ENCODE measurements around the gene ZNF518B. TPM values are rescaled to one million over a fixed set of nuclear protein-coding genes. Genes with fewer than 3 reads are reported as not detected.

ZNF518B gene
- total RNA-seq, 1 experiment from 2014 or later = 18.4 TPM

DNA sequence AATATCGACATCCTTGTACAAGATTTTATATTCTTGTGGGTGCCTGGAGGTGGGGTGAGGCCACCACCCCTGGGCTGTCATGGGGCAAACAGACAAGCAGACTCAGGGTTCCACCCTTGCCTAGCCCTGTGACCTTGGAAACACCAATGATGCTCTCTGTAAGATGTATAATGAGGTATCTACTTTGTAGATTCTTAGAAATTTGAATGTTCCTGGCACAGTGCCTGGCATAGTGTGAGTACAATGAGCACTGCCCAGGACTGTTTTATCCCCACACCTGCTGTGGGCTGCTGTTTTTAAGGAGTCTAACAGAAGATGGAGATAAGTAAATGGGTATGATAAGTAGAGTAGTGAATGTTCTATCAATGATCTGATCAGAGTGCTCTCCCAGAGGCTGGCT, 3.1 kb downstream of the ZNF518B start (continued):
- TF ChIP-seq FOXP4 (CRISPR knock-in tag; IDR thresholded peaks at IDR 0.05) = no peak
- no peak for TF ChIP-seq OVOL2 (CRISPR knock-in tag; IDR thresholded peaks at IDR 0.05; ENCODE audit: borderline replicate concordance)
- no peak for TF ChIP-seq EMX1 (CRISPR knock-in tag; IDR thresholded peaks at IDR 0.05)
- TF ChIP-seq, protein P1, sequence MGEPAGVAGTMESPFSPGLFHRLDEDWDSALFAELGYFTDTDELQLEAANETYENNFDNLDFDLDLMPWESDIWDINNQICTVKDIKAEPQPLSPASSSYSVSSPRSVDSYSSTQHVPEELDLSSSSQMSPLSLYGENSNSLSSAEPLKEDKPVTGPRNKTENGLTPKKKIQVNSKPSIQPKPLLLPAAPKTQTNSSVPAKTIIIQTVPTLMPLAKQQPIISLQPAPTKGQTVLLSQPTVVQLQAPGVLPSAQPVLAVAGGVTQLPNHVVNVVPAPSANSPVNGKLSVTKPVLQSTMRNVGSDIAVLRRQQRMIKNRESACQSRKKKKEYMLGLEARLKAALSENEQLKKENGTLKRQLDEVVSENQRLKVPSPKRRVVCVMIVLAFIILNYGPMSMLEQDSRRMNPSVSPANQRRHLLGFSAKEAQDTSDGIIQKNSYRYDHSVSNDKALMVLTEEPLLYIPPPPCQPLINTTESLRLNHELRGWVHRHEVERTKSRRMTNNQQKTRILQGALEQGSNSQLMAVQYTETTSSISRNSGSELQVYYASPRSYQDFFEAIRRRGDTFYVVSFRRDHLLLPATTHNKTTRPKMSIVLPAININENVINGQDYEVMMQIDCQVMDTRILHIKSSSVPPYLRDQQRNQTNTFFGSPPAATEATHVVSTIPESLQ (CRISPR knock-in tag; IDR thresholded peaks at IDR 0.05) = no peak
- TF ChIP-seq ZNF263 (CRISPR knock-in tag; IDR thresholded peaks at IDR 0.05; ENCODE audit: low read depth) = no peak
- TF ChIP-seq, protein P2, sequence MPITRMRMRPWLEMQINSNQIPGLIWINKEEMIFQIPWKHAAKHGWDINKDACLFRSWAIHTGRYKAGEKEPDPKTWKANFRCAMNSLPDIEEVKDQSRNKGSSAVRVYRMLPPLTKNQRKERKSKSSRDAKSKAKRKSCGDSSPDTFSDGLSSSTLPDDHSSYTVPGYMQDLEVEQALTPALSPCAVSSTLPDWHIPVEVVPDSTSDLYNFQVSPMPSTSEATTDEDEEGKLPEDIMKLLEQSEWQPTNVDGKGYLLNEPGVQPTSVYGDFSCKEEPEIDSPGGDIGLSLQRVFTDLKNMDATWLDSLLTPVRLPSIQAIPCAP (CRISPR knock-in tag; IDR thresholded peaks at IDR 0.05) = no peak
- TF ChIP-seq GTF2I (CRISPR knock-in tag; conservative IDR thresholded peaks at IDR 0.05) = no peak
- no peak for TF ChIP-seq PRRX2 (CRISPR knock-in tag; IDR thresholded peaks at IDR 0.05)
- TF ChIP-seq MYBL2 (CRISPR knock-in tag; IDR thresholded peaks at IDR 0.05) = no peak
- TF ChIP-seq, protein P3, sequence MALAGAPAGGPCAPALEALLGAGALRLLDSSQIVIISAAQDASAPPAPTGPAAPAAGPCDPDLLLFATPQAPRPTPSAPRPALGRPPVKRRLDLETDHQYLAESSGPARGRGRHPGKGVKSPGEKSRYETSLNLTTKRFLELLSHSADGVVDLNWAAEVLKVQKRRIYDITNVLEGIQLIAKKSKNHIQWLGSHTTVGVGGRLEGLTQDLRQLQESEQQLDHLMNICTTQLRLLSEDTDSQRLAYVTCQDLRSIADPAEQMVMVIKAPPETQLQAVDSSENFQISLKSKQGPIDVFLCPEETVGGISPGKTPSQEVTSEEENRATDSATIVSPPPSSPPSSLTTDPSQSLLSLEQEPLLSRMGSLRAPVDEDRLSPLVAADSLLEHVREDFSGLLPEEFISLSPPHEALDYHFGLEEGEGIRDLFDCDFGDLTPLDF (CRISPR knock-in tag; IDR thresholded peaks at IDR 0.05) = no peak
- TF ChIP-seq CREB1 (CRISPR knock-in tag; IDR thresholded peaks at IDR 0.05) = no peak

GRCh38 chr4:10448991-10449390, 8.2 kb downstream of the ZNF518B start:
- ATAC-seq (no peak), DNase-seq (ENCODE audit: low spot score) (no peak)
- H3K27me3 Mint-ChIP-seq (ENCODE audit: low read depth) = peaks cover 1% of the 10 kb centered on the region
- H3K4me1 Mint-ChIP-seq = no peaks in the 10 kb centered on the region; the same call in 1 of the 2 replicates
- peaks cover 4% of the 10 kb centered on the region for H3K9me3 Mint-ChIP-seq
- no peak overlapping the region for H3K27ac Mint-ChIP-seq
- ChIA-PET POLR2A (interaction anchor here (0.5 kb wide), 1 partner anchor 284 kb away, joined by 3 read pairs; no protein-coding TSS in a partner anchor), CTCF (interaction anchor here (1.1 kb wide), 1 partner anchor 12 kb away, joined by 4 read pairs; no protein-coding TSS in a partner anchor)
- H3K36me3 Mint-ChIP-seq = peaks cover 67% of the 10 kb centered on the region
- H3K4me3 Mint-ChIP-seq = no peak overlapping the region
- TF ChIP-seq RORB (CRISPR knock-in tag; IDR thresholded peaks at IDR 0.05) = no peak
- no peak for TF ChIP-seq CREB1 (CRISPR knock-in tag; IDR thresholded peaks at IDR 0.05)
- no peak for TF ChIP-seq ZBTB21 (CRISPR knock-in tag; IDR thresholded peaks at IDR 0.05; ENCODE audit: borderline replicate concordance)
- no peak for TF ChIP-seq GABPB1 (CRISPR knock-in tag; IDR thresholded peaks at IDR 0.05)
- no peak for TF ChIP-seq ZNF416 (CRISPR knock-in tag; IDR thresholded peaks at IDR 0.05)
- no peak for TF ChIP-seq SMAD3 (CRISPR knock-in tag; IDR thresholded peaks at IDR 0.05; ENCODE audit: borderline replicate concordance)
- TF ChIP-seq TEAD1 (CRISPR knock-in tag; IDR thresholded peaks at IDR 0.05) = no peak
- no peak for TF ChIP-seq JAZF1 (CRISPR knock-in tag; IDR thresholded peaks at IDR 0.05)
- TF ChIP-seq, protein P4, sequence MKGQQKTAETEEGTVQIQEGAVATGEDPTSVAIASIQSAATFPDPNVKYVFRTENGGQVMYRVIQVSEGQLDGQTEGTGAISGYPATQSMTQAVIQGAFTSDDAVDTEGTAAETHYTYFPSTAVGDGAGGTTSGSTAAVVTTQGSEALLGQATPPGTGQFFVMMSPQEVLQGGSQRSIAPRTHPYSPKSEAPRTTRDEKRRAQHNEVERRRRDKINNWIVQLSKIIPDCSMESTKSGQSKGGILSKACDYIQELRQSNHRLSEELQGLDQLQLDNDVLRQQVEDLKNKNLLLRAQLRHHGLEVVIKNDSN (CRISPR knock-in tag; IDR thresholded peaks at IDR 0.05) = no peak
- TF ChIP-seq ZNF219 (CRISPR knock-in tag; IDR thresholded peaks at IDR 0.05; ENCODE audit: borderline replicate concordance) = no peak
- TF ChIP-seq, protein P5, sequence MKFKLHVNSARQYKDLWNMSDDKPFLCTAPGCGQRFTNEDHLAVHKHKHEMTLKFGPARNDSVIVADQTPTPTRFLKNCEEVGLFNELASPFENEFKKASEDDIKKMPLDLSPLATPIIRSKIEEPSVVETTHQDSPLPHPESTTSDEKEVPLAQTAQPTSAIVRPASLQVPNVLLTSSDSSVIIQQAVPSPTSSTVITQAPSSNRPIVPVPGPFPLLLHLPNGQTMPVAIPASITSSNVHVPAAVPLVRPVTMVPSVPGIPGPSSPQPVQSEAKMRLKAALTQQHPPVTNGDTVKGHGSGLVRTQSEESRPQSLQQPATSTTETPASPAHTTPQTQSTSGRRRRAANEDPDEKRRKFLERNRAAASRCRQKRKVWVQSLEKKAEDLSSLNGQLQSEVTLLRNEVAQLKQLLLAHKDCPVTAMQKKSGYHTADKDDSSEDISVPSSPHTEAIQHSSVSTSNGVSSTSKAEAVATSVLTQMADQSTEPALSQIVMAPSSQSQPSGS (CRISPR knock-in tag; IDR thresholded peaks at IDR 0.05; ENCODE audit: borderline replicate concordance, low read depth) = no peak
- no peak for TF ChIP-seq PRDM15 (CRISPR knock-in tag; IDR thresholded peaks at IDR 0.05)
- TF ChIP-seq, protein P6, sequence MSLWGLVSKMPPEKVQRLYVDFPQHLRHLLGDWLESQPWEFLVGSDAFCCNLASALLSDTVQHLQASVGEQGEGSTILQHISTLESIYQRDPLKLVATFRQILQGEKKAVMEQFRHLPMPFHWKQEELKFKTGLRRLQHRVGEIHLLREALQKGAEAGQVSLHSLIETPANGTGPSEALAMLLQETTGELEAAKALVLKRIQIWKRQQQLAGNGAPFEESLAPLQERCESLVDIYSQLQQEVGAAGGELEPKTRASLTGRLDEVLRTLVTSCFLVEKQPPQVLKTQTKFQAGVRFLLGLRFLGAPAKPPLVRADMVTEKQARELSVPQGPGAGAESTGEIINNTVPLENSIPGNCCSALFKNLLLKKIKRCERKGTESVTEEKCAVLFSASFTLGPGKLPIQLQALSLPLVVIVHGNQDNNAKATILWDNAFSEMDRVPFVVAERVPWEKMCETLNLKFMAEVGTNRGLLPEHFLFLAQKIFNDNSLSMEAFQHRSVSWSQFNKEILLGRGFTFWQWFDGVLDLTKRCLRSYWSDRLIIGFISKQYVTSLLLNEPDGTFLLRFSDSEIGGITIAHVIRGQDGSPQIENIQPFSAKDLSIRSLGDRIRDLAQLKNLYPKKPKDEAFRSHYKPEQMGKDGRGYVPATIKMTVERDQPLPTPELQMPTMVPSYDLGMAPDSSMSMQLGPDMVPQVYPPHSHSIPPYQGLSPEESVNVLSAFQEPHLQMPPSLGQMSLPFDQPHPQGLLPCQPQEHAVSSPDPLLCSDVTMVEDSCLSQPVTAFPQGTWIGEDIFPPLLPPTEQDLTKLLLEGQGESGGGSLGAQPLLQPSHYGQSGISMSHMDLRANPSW (CRISPR knock-in tag; conservative IDR thresholded peaks at IDR 0.05; ENCODE audit: low read depth) = no peak
